HAP-1 (cell line): ENCODE measurements around the gene C19orf25.

ENCODE experiments used
- DNase-seq, 2 experiments: peaks; one replicate each; pipeline ENCODE4 v3.0.0-alpha.2; 2016 to 2020; ENCODE audit warnings: low spot score in 2 of 2
- H3K27me3 ChIP-seq: fragments of 250-450 bp; sonication (Bioruptor Pico); 2 replicates; pipeline ENCODE4 v1.5.1; 2020; ENCODE audit warnings: low read depth, mild to moderate bottlenecking, moderate library complexity
- H3K36me3 ChIP-seq: fragments of 250-450 bp; sonication (Bioruptor Pico); replicated peaks from 2 replicates; pipeline ENCODE4 v1.5.1; 2020; ENCODE audit warnings: mild to moderate bottlenecking
- H3K4me1 ChIP-seq: fragments of 250-450 bp; sonication (Bioruptor Pico); 2 replicates; pipeline ENCODE4 v1.5.1; 2020; ENCODE audit warnings: mild to moderate bottlenecking
- H3K4me3 ChIP-seq: fragments of 250-450 bp; sonication (Bioruptor Pico); 2 replicates; pipeline ENCODE4 v1.5.1; 2020; ENCODE audit warnings: mild to moderate bottlenecking, moderate library complexity
- H3K9me3 ChIP-seq: fragments of 250-450 bp; sonication (Bioruptor Pico); 2 replicates; pipeline ENCODE4 v1.5.1; 2020; ENCODE audit warnings: mild to moderate bottlenecking, moderate library complexity
- in situ Hi-C: fragments of 300-500 bp; cut with MboI; formaldehyde crosslinking; loops from 3 replicates; pipeline ENCODE4 v1.14.3; 2020; ENCODE audit warnings: low sequenced_read_pairs, inconsistent platforms, mixed read lengths

The C19orf25 gene

GRCh38 chr19:1495799-1496713 is 17.0 kb upstream of the C19orf25 start:
- Histone ChIP-seq H3K27me3 (no peaks in the 10 kb centered on the region), H3K36me3 (no peaks in the 10 kb centered on the region), H3K4me3 (no peak overlapping the region), H3K9me3 (peaks cover 5% of the 10 kb centered on the region; the same call in 1 of the 2 replicates), H3K4me1 (peaks cover 23% of the 10 kb centered on the region)
- no peak for DNase-seq
- in situ Hi-C loops, result no loop called here

- in situ Hi-C loops, result no loop called here
- Histone ChIP-seq H3K9me3 (peaks cover 5% of the 10 kb centered on the region; the same call in 1 of the 2 replicates), H3K36me3 (no peaks in the 10 kb centered on the region), H3K4me3 (no peak overlapping the region), H3K4me1 (peaks cover 23% of the 10 kb centered on the region), H3K27me3 (no peaks in the 10 kb centered on the region)
- DNase-seq, result no peak
Measured at GRCh38 chr19:1495051-1495798, 16.2 kb upstream of the C19orf25 start.

- no peak for DNase-seq
Measured at GRCh38 chr19:1494115-1494815, 15.2 kb upstream of the C19orf25 start.

GRCh38 chr19:1492474-1493006 is 13.5 kb upstream of the C19orf25 start:
- DNase-seq, result no peak
- no peaks in the 10 kb centered on the region for H3K36me3 ChIP-seq
- H3K4me1 ChIP-seq, result peaks cover 19% of the 10 kb centered on the region
- in situ Hi-C loops, result no loop called here
- no peak overlapping the region for H3K4me3 ChIP-seq
- H3K27me3 ChIP-seq, result no peaks in the 10 kb centered on the region
- H3K9me3 ChIP-seq, result no peaks in the 10 kb centered on the region

More at GRCh38 chr19:1494115-1494815, 15.2 kb upstream of the C19orf25 start:
- Histone ChIP-seq H3K4me1 (peaks cover 26% of the 10 kb centered on the region), H3K27me3 (no peaks in the 10 kb centered on the region), H3K36me3 (no peaks in the 10 kb centered on the region), H3K4me3 (no peak overlapping the region), H3K9me3 (no peaks in the 10 kb centered on the region)
- in situ Hi-C loops, result no loop called here

GRCh38 chr19:1491849-1492170 is 12.8 kb upstream of the C19orf25 start:
- no peaks in the 10 kb centered on the region for H3K27me3 ChIP-seq
- in situ Hi-C loops, result no loop called here

GRCh38 chr19:1491114-1491848 is 12.3 kb upstream of the C19orf25 start, which contains the start of gene REEP6:
REEP6 (plus strand) TSS chr19:1491181; CDS start chr19:1491270, 89 bp downstream.
- peaks cover 19% of the 10 kb centered on the region for H3K4me1 ChIP-seq
- in situ Hi-C loops, result no loop called here
- H3K9me3 ChIP-seq, result no peaks in the 10 kb centered on the region
- no peaks in the 10 kb centered on the region for H3K27me3 ChIP-seq
- peak within 1 kb of the TSS; percentile 51 for H3K4me3 ChIP-seq
- DNase-seq, result no peak
- H3K36me3 ChIP-seq, result no peaks in the 10 kb centered on the region

More at GRCh38 chr19:1491849-1492170, 12.8 kb upstream of the C19orf25 start:
- DNase-seq, result no peak
- Histone ChIP-seq H3K4me1 (peaks cover 19% of the 10 kb centered on the region), H3K4me3 (peak overlapping the region; percentile 51), H3K36me3 (no peaks in the 10 kb centered on the region), H3K9me3 (no peaks in the 10 kb centered on the region)

GRCh38 chr19:1490311-1491113 is 11.5 kb upstream of the C19orf25 start, which contains the start of gene PCSK4:
PCSK4 (minus strand) TSS chr19:1490350; CDS start chr19:1490346, 4 bp downstream.
- peak; percentile 98 to 99 for DNase-seq
- peaks cover 19% of the 10 kb centered on the region for H3K4me1 ChIP-seq
- H3K36me3 ChIP-seq, result no peaks in the 10 kb centered on the region
- in situ Hi-C loops, result no loop called here
- no peaks in the 10 kb centered on the region for H3K27me3 ChIP-seq
- no peaks in the 10 kb centered on the region for H3K9me3 ChIP-seq
- H3K4me3 ChIP-seq, result peak within 1 kb of the TSS; percentile 51

- Histone ChIP-seq H3K4me3 (peak overlapping the region; percentile 39), H3K36me3 (no peaks in the 10 kb centered on the region), H3K9me3 (no peaks in the 10 kb centered on the region), H3K4me1 (peaks cover 19% of the 10 kb centered on the region), H3K27me3 (no peaks in the 10 kb centered on the region)
- DNase-seq, result no peak
- in situ Hi-C loops, result no loop called here
Measured at GRCh38 chr19:1489463-1490310, 10.7 kb upstream of the C19orf25 start.

- Histone ChIP-seq H3K36me3 (no peaks in the 10 kb centered on the region), H3K27me3 (no peaks in the 10 kb centered on the region), H3K4me3 (no peak overlapping the region), H3K9me3 (no peaks in the 10 kb centered on the region), H3K4me1 (peaks cover 18% of the 10 kb centered on the region)
- in situ Hi-C loops, result no loop called here
- DNase-seq, result no peak
Measured at GRCh38 chr19:1488282-1488601, 9.2 kb upstream of the C19orf25 start.

- no peak for DNase-seq
- in situ Hi-C loops, result no loop called here
- Histone ChIP-seq H3K4me1 (peaks cover 13% of the 10 kb centered on the region), H3K4me3 (no peak overlapping the region), H3K36me3 (no peaks in the 10 kb centered on the region), H3K9me3 (no peaks in the 10 kb centered on the region), H3K27me3 (no peaks in the 10 kb centered on the region)
Measured at GRCh38 chr19:1487576-1488281, 8.7 kb upstream of the C19orf25 start.
